ENCODE measurements around the gene IL12RB1.

DNA sequence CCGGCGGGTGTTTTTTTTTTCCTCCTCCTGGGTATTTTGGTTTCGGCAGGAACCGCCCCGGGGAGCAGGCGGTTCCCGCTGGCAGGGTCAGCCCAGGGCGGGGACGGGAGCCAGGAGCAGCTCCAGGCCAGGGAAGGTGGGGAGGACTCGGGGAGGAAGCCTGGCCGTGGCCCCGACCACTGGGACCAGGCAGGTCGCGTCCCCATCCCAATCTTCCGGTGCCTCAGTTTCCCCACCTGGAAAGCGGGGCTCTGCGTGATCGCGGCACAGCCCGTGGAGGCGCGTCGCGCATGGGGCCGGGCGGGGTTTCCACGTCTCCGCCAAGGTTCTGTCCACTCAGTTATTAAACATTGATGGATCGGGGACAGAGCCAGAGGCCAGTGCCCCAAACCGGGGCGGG lies 34.8 kb downstream of the IL12RB1 start:
- TF ChIP-seq, protein P1, sequence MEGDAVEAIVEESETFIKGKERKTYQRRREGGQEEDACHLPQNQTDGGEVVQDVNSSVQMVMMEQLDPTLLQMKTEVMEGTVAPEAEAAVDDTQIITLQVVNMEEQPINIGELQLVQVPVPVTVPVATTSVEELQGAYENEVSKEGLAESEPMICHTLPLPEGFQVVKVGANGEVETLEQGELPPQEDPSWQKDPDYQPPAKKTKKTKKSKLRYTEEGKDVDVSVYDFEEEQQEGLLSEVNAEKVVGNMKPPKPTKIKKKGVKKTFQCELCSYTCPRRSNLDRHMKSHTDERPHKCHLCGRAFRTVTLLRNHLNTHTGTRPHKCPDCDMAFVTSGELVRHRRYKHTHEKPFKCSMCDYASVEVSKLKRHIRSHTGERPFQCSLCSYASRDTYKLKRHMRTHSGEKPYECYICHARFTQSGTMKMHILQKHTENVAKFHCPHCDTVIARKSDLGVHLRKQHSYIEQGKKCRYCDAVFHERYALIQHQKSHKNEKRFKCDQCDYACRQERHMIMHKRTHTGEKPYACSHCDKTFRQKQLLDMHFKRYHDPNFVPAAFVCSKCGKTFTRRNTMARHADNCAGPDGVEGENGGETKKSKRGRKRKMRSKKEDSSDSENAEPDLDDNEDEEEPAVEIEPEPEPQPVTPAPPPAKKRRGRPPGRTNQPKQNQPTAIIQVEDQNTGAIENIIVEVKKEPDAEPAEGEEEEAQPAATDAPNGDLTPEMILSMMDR (IDR thresholded peaks at IDR 0.05; ENCODE audit: insufficient read depth, low read length, poor library complexity, severe bottlenecking), result no peak
- TF ChIP-seq EZH2phosphoT487 (conservative IDR thresholded peaks at IDR 0.05; ENCODE audit: low read length), result no peak
